GM19025 (cell line): ENCODE results near the gene TACSTD2.
"Not testable (repeated sequence)": the region's sequence is repeated elsewhere in the genome, so short reads cannot be mapped to it uniquely, and the experiment has no call there.

Experiments
- ATAC-seq: cut with Tn5 transposase; IDR thresholded peaks from one replicate; pipeline ENCODE4 v1.9.1; 2021; ENCODE audit warnings: mild to moderate bottlenecking, low read depth, moderate library complexity; ENCODE audit not compliant: unreplicated experiment

Gene TACSTD2

GRCh38 chr1:58590019-58590418 is 13.0 kb upstream of the TACSTD2 start:
- no peak for ATAC-seq

GRCh38 chr1:58588396-58588795 is 11.3 kb upstream of the TACSTD2 start:
- no peak for ATAC-seq

- ATAC-seq, result no peak
Observed at GRCh38 chr1:58587667-58588066, 10.6 kb upstream of the TACSTD2 start.

- no peak for ATAC-seq
Observed at GRCh38 chr1:58586271-58586670, 9.2 kb upstream of the TACSTD2 start.

GRCh38 chr1:58585581-58586151 is 8.6 kb upstream of the TACSTD2 start:
- ATAC-seq, result no peak

GRCh38 chr1:58585166-58585565 is 8.1 kb upstream of the TACSTD2 start:
- no peak for ATAC-seq

- no peak for ATAC-seq
Observed at GRCh38 chr1:58584082-58584895, 7.2 kb upstream of the TACSTD2 start.

- ATAC-seq, result no peak
Observed at GRCh38 chr1:58583496-58583895, 6.4 kb upstream of the TACSTD2 start.

GRCh38 chr1:58582143-58582542 is 5.1 kb upstream of the TACSTD2 start:
- not testable (repeated sequence) for ATAC-seq

GRCh38 chr1:58581641-58582040 is 4.6 kb upstream of the TACSTD2 start:
- no peak for ATAC-seq

- ATAC-seq, result no peak
Observed at GRCh38 chr1:58580186-58580585, 3.1 kb upstream of the TACSTD2 start.

GRCh38 chr1:58577654-58578030 is 590 bp upstream of the TACSTD2 start:
- no peak for ATAC-seq

- ATAC-seq, result no peak
Observed at GRCh38 chr1:58576325-58576726, 726 bp downstream of the TACSTD2 start.

- ATAC-seq, result no peak
Observed at GRCh38 chr1:58575551-58576324, 1.3 kb downstream of the TACSTD2 start.

GRCh38 chr1:58574816-58575215 is 2.2 kb downstream of the TACSTD2 start:
- no peak for ATAC-seq

GRCh38 chr1:58573705-58574591 is 3.1 kb downstream of the TACSTD2 start:
- peak; percentile 98 for ATAC-seq

GRCh38 chr1:58573138-58573537 is 3.9 kb downstream of the TACSTD2 start:
- no peak for ATAC-seq

- no peak for ATAC-seq
Observed at GRCh38 chr1:58572690-58573089, 4.4 kb downstream of the TACSTD2 start.

GRCh38 chr1:58571616-58572015 is 5.4 kb downstream of the TACSTD2 start:
- ATAC-seq, result no peak

GRCh38 chr1:58570817-58571216 is 6.2 kb downstream of the TACSTD2 start:
- ATAC-seq, result no peak
